Fibroblast of skin of right quadriceps (primary cell): ENCODE data around the gene QRFPR.
"Not testable (repeated sequence)": the region's sequence is repeated elsewhere in the genome, so short reads cannot be mapped to it uniquely, and the experiment has no call there.

Experiments used
- DNase-seq: peaks from one replicate; pipeline ENCODE4 v3.0.0-alpha.2; 2013

The QRFPR gene

GRCh38 chr4:121380776-121381462, at the start of gene QRFPR:
QRFPR (minus strand) TSS chr4:121381018; CDS start chr4:121380647, 371 bp downstream.
- DNase-seq, result no peak

GRCh38 chr4:121428721-121429120, 47.9 kb upstream of the QRFPR start:
- DNase-seq, result no peak

- DNase-seq, result no peak
Observed at GRCh38 chr4:121421594-121421993, 40.8 kb upstream of the QRFPR start.

- DNase-seq, result no peak
Observed at GRCh38 chr4:121411151-121411744, 30.4 kb upstream of the QRFPR start.

- not testable (repeated sequence) for DNase-seq
Observed at GRCh38 chr4:121408567-121408966, 27.7 kb upstream of the QRFPR start.

GRCh38 chr4:121400632-121401031, 19.8 kb upstream of the QRFPR start:
- DNase-seq, result no peak

- DNase-seq, result no peak
Observed at GRCh38 chr4:121397941-121398601, 17.3 kb upstream of the QRFPR start.

- DNase-seq, result no peak
Observed at GRCh38 chr4:121397434-121397833, 16.6 kb upstream of the QRFPR start.

- DNase-seq, result no peak
Observed at GRCh38 chr4:121392426-121393086, 11.7 kb upstream of the QRFPR start.

- no peak for DNase-seq
Observed at GRCh38 chr4:121390335-121390734, 9.5 kb upstream of the QRFPR start.

GRCh38 chr4:121379276-121379675, 1.5 kb downstream of the QRFPR start:
- DNase-seq, result no peak

GRCh38 chr4:121377076-121377475, 3.7 kb downstream of the QRFPR start:
- DNase-seq, result no peak

GRCh38 chr4:121376556-121376955, 4.3 kb downstream of the QRFPR start:
- no peak for DNase-seq

- DNase-seq, result no peak
Observed at GRCh38 chr4:121376097-121376496, 4.7 kb downstream of the QRFPR start.

- DNase-seq, result peak; percentile 62
Observed at GRCh38 chr4:121375262-121375661, 5.6 kb downstream of the QRFPR start.

- no peak for DNase-seq
Observed at GRCh38 chr4:121373841-121374240, 7.0 kb downstream of the QRFPR start.

GRCh38 chr4:121370729-121371325, 10.0 kb downstream of the QRFPR start:
- peak; percentile 40 for DNase-seq

- DNase-seq, result peak; percentile 27
Observed at GRCh38 chr4:121360495-121360894, 20.3 kb downstream of the QRFPR start.

- DNase-seq, result peak; percentile 69
Observed at GRCh38 chr4:121358473-121358872, 22.3 kb downstream of the QRFPR start.

GRCh38 chr4:121353213-121353612, 27.6 kb downstream of the QRFPR start:
- peak; percentile 31 for DNase-seq

GRCh38 chr4:121344098-121344497, 36.7 kb downstream of the QRFPR start:
- DNase-seq, result no peak

- DNase-seq, result no peak
Observed at GRCh38 chr4:121340247-121340646, 40.6 kb downstream of the QRFPR start.

GRCh38 chr4:121339824-121340223, 41.0 kb downstream of the QRFPR start:
- no peak for DNase-seq
